ENCODE measurements around the gene SRGN.
A peak's percentile ranks its signal among the peaks of the same experiment; 100 is the strongest.

SRGN gene

GRCh38 chr10:69043931-69044531, 43.9 kb upstream of the SRGN start:
- Histone ChIP-seq H2AFZ (ENCODE audit: low read depth, low read length) (no peak overlapping the region), H3K23ac (ENCODE audit: low read length in 2 of 2) (no peak overlapping the region), H3K4ac (ENCODE audit: low read depth in 1 of 2, low read length in 2 of 2) (no peak overlapping the region), H3K36me3 (ENCODE audit: control insufficient read depth in 1 of 2, insufficient read depth in 2 of 2, low read depth in 1 of 2, low read length in 2 of 2) (no peaks in the 10 kb centered on the region), H2BK5ac (ENCODE audit: low read depth, low read length, poor library complexity, severe bottlenecking) (no peak overlapping the region), H3K27ac (ENCODE audit: low read length, poor library complexity, severe bottlenecking) (no peak overlapping the region), H3K9me3 (ENCODE audit: control insufficient read depth, low read length) (no peaks in the 10 kb centered on the region), H3K4me3 (ENCODE audit: insufficient read depth in 1 of 2, low read depth in 1 of 2, low read length in 2 of 2) (no peak overlapping the region), H4K91ac (ENCODE audit: low read length) (no peak overlapping the region), H3K4me2 (ENCODE audit: low read length, poor library complexity, severe bottlenecking) (no peak overlapping the region), H3K27me3 (ENCODE audit: control insufficient read depth in 1 of 2, insufficient read depth in 1 of 2, low read length in 2 of 2) (no peaks in the 10 kb centered on the region), H4K8ac (ENCODE audit: low read length) (no peak overlapping the region), H3K14ac (ENCODE audit: low read length in 2 of 2) (no peak overlapping the region), H3K9ac (ENCODE audit: low read length) (no peak overlapping the region), H2BK12ac (ENCODE audit: low read length in 2 of 2) (no peak overlapping the region), H3K18ac (ENCODE audit: low read depth in 1 of 2, low read length in 2 of 2) (no peak overlapping the region), H2BK15ac (ENCODE audit: low read depth, poor library complexity, severe bottlenecking) (no peak overlapping the region), H3K4me1 (ENCODE audit: control insufficient read depth, insufficient read depth, low read depth, low read length) (peaks cover 4% of the 10 kb centered on the region), H2AK5ac (ENCODE audit: low read length, severe bottlenecking) (no peak overlapping the region), H3K79me1 (replicated peaks; ENCODE audit: low read length, poor library complexity, severe bottlenecking) (no peaks in the 10 kb centered on the region), H2BK120ac (ENCODE audit: low read depth, low read length) (no peak overlapping the region)
- WGBS = 73% methylated on average over 7 of the region's 10 CpGs
- DNase-seq = no peak

GRCh38 chr10:69044546-69044945, 43.4 kb upstream of the SRGN start:
- Histone ChIP-seq H3K14ac (ENCODE audit: low read length in 2 of 2) (no peak overlapping the region), H3K4me1 (ENCODE audit: control insufficient read depth, insufficient read depth, low read depth, low read length) (peaks cover 4% of the 10 kb centered on the region), H3K79me1 (replicated peaks; ENCODE audit: low read length, poor library complexity, severe bottlenecking) (no peaks in the 10 kb centered on the region), H2BK12ac (ENCODE audit: low read length in 2 of 2) (no peak overlapping the region), H4K91ac (ENCODE audit: low read length) (no peak overlapping the region), H4K8ac (ENCODE audit: low read length) (no peak overlapping the region), H3K9me3 (ENCODE audit: control insufficient read depth, low read length) (no peaks in the 10 kb centered on the region), H2BK5ac (ENCODE audit: low read depth, low read length, poor library complexity, severe bottlenecking) (no peak overlapping the region), H2AFZ (ENCODE audit: low read depth, low read length) (no peak overlapping the region), H2AK5ac (ENCODE audit: low read length, severe bottlenecking) (no peak overlapping the region), H3K27me3 (ENCODE audit: control insufficient read depth in 1 of 2, insufficient read depth in 1 of 2, low read length in 2 of 2) (no peaks in the 10 kb centered on the region), H3K36me3 (ENCODE audit: control insufficient read depth in 1 of 2, insufficient read depth in 2 of 2, low read depth in 1 of 2, low read length in 2 of 2) (no peaks in the 10 kb centered on the region), H3K23ac (ENCODE audit: low read length in 2 of 2) (no peak overlapping the region), H3K18ac (ENCODE audit: low read depth in 1 of 2, low read length in 2 of 2) (no peak overlapping the region), H3K4ac (ENCODE audit: low read depth in 1 of 2, low read length in 2 of 2) (no peak overlapping the region), H3K27ac (ENCODE audit: low read length, poor library complexity, severe bottlenecking) (no peak overlapping the region), H3K4me3 (ENCODE audit: insufficient read depth in 1 of 2, low read depth in 1 of 2, low read length in 2 of 2) (no peak overlapping the region), H3K9ac (ENCODE audit: low read length) (no peak overlapping the region), H3K4me2 (ENCODE audit: low read length, poor library complexity, severe bottlenecking) (no peak overlapping the region), H2BK120ac (ENCODE audit: low read depth, low read length) (no peak overlapping the region), H2BK15ac (ENCODE audit: low read depth, poor library complexity, severe bottlenecking) (no peak overlapping the region)
- DNase-seq = no peak
- 100% methylated on average over 1 of the region's 1 CpG for WGBS

DNA sequence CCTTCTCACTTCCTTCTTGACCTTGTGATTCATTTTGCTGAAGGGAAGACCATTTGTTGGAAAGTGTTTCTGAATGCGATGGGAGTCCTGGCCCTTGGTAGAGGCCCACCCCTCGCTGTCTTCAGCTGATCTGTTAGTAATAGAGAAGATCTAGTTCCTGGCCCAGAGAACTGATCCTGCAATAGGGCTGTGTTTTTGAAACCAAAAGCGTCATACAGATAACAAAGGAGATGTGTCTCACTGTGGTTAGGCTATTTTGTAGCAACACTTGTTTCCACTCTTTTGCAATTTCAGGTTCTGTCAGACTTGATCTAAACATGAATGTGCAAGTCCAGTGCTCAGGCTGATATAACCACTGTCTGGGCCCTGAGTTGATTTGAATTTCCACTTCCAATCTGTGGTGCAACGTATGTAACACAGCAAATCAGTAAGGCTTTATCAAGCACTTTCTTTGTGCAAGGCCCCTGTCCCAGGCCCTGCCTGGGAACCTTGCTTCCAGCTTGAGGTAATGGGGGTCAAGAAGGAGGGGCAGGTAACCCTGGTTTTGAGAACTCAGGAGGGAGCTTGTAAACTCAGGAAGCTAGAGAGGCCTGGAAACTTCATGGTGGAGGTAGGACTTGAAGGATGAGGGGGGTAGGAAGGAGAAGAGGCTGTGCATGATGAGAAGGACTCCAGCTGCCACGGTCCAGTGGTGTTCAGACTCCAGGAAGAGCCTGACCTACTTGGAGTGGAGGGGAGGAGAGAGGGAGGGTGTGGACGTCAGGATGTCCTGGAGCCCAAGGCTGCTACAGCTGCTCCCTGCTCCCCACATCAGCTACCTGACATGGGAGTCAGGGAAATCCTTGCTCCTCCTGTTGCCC, 42.2 kb upstream of the SRGN start:
- H3K4me3 ChIP-seq (ENCODE audit: insufficient read depth in 1 of 2, low read depth in 1 of 2, low read length in 2 of 2) = no peak overlapping the region
- no peak overlapping the region for H3K23ac ChIP-seq (ENCODE audit: low read length in 2 of 2)
- no peaks in the 10 kb centered on the region for H3K27me3 ChIP-seq (ENCODE audit: control insufficient read depth in 1 of 2, insufficient read depth in 1 of 2, low read length in 2 of 2)
- peaks cover 4% of the 10 kb centered on the region for H3K4me1 ChIP-seq (ENCODE audit: control insufficient read depth, insufficient read depth, low read depth, low read length)
- H3K18ac ChIP-seq (ENCODE audit: low read depth in 1 of 2, low read length in 2 of 2) = no peak overlapping the region
- H3K27ac ChIP-seq (ENCODE audit: low read length, poor library complexity, severe bottlenecking) = no peak overlapping the region
- H2BK120ac ChIP-seq (ENCODE audit: low read depth, low read length) = no peak overlapping the region
- peak; percentile 79 for DNase-seq
- peak overlapping the region in 1 of 2 experiments; percentile 37 for H2BK12ac ChIP-seq (ENCODE audit: low read length in 2 of 2)
- no peak overlapping the region for H2AFZ ChIP-seq (ENCODE audit: low read depth, low read length)
- H4K8ac ChIP-seq (ENCODE audit: low read length) = peak overlapping the region; percentile 30
- 78% methylated on average over 6 of the region's 6 CpGs for WGBS
- H3K79me1 ChIP-seq (replicated peaks; ENCODE audit: low read length, poor library complexity, severe bottlenecking) = no peaks in the 10 kb centered on the region
- H3K36me3 ChIP-seq (ENCODE audit: control insufficient read depth in 1 of 2, insufficient read depth in 2 of 2, low read depth in 1 of 2, low read length in 2 of 2) = no peaks in the 10 kb centered on the region
- H4K91ac ChIP-seq (ENCODE audit: low read length) = no peak overlapping the region
- peak overlapping the region; percentile 49 for H2AK5ac ChIP-seq (ENCODE audit: low read length, severe bottlenecking)
- H3K14ac ChIP-seq (ENCODE audit: low read length in 2 of 2) = peak overlapping the region in 1 of 2 experiments; percentile 31
- H2BK15ac ChIP-seq (ENCODE audit: low read depth, poor library complexity, severe bottlenecking) = no peak overlapping the region
- H2BK5ac ChIP-seq (ENCODE audit: low read depth, low read length, poor library complexity, severe bottlenecking) = no peak overlapping the region
- H3K9ac ChIP-seq (ENCODE audit: low read length) = no peak overlapping the region
- H3K9me3 ChIP-seq (ENCODE audit: control insufficient read depth, low read length) = no peaks in the 10 kb centered on the region
- no peak overlapping the region for H3K4ac ChIP-seq (ENCODE audit: low read depth in 1 of 2, low read length in 2 of 2)
- H3K4me2 ChIP-seq (ENCODE audit: low read length, poor library complexity, severe bottlenecking) = no peak overlapping the region

DNA sequence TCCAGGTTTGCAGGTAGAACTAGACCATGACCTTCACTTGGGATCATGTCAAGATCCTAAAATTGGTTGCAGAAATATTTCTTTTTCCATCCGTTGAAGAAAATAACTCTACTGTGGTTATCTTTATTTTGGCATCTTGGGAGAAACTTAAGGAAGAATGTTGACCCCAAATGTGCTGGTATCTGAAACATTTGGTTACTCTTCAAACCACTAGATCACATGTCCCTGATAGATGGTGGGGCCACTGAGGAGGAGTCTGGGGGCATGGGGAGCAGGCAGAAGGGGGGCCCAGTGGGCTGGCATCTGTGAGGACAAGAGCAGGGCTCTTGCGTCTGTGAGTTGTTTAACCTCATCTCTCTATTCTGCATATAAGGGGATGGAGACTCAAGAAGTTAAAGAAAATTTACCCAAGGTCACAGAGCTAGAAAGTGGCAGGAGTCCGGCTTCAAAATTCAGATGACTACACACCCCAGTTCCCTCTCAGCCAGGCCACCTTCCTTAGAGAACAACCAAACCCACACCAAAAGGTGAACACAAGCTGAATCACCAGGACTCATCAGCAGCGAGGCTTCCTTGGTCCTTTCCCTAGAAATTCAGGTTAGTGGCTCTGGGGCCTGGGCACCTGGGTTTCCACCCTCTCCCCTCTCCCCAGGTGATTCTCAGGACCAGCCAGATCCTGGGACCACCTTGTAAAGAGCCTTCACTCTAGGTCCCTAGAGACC, 40.6 kb upstream of the SRGN start:
- Histone ChIP-seq H3K27me3 (ENCODE audit: control insufficient read depth in 1 of 2, insufficient read depth in 1 of 2, low read length in 2 of 2) (no peaks in the 10 kb centered on the region), H3K27ac (ENCODE audit: low read length, poor library complexity, severe bottlenecking) (no peak overlapping the region), H3K23ac (ENCODE audit: low read length in 2 of 2) (no peak overlapping the region), H2BK5ac (ENCODE audit: low read depth, low read length, poor library complexity, severe bottlenecking) (no peak overlapping the region), H3K79me1 (replicated peaks; ENCODE audit: low read length, poor library complexity, severe bottlenecking) (no peaks in the 10 kb centered on the region), H3K4ac (ENCODE audit: low read depth in 1 of 2, low read length in 2 of 2) (no peak overlapping the region), H4K8ac (ENCODE audit: low read length) (no peak overlapping the region), H3K9me3 (ENCODE audit: control insufficient read depth, low read length) (no peaks in the 10 kb centered on the region), H3K4me1 (ENCODE audit: control insufficient read depth, insufficient read depth, low read depth, low read length) (peaks cover 4% of the 10 kb centered on the region), H3K18ac (ENCODE audit: low read depth in 1 of 2, low read length in 2 of 2) (no peak overlapping the region), H2AK5ac (ENCODE audit: low read length, severe bottlenecking) (no peak overlapping the region), H3K4me3 (ENCODE audit: insufficient read depth in 1 of 2, low read depth in 1 of 2, low read length in 2 of 2) (no peak overlapping the region), H2BK120ac (ENCODE audit: low read depth, low read length) (no peak overlapping the region), H3K14ac (ENCODE audit: low read length in 2 of 2) (no peak overlapping the region), H3K4me2 (ENCODE audit: low read length, poor library complexity, severe bottlenecking) (no peak overlapping the region), H3K36me3 (ENCODE audit: control insufficient read depth in 1 of 2, insufficient read depth in 2 of 2, low read depth in 1 of 2, low read length in 2 of 2) (no peaks in the 10 kb centered on the region), H4K91ac (ENCODE audit: low read length) (no peak overlapping the region), H3K9ac (ENCODE audit: low read length) (no peak overlapping the region), H2AFZ (ENCODE audit: low read depth, low read length) (no peak overlapping the region), H2BK12ac (ENCODE audit: low read length in 2 of 2) (no peak overlapping the region), H2BK15ac (ENCODE audit: low read depth, poor library complexity, severe bottlenecking) (no peak overlapping the region)
- 91% methylated on average over 2 of the region's 4 CpGs for WGBS
- DNase-seq = no peak
